GM12801 (cell line): ENCODE data around the gene IQCH.

Experiments used
- CTCF ChIP-seq: IDR thresholded peaks from one replicate; pipeline ENCODE4 v1.5.1; 2011; ENCODE audit warnings: control low read depth; ENCODE audit not compliant: insufficient read length; ENCODE audit errors: extremely low read depth

IQCH gene

GRCh38 chr15:67254238-67255175 lies at the start of gene IQCH, which contains the start of gene AAGAB:
IQCH (plus strand) TSS chr15:67254786; CDS start chr15:67254897, 111 bp downstream.
AAGAB (minus strand) TSS chr15:67254661; CDS start chr15:67254631, 30 bp downstream.
- TF ChIP-seq CTCF: no peak

GRCh38 chr15:67207555-67208207 lies 46.9 kb upstream of the IQCH start:
- TF ChIP-seq CTCF: no peak

- TF ChIP-seq CTCF: no peak
Measured at GRCh38 chr15:67208396-67208795, 46.2 kb upstream of the IQCH start.

- no peak for TF ChIP-seq CTCF
Measured at GRCh38 chr15:67210555-67211168, 43.9 kb upstream of the IQCH start.

GRCh38 chr15:67212684-67213367 lies 41.8 kb upstream of the IQCH start:
- TF ChIP-seq CTCF: no peak

- no peak for TF ChIP-seq CTCF
Measured at GRCh38 chr15:67215102-67215501, 39.5 kb upstream of the IQCH start.
